HK-2 (cell line): ENCODE measurements around the gene NAV3.
"Not testable (repeated sequence)": the region's sequence is repeated elsewhere in the genome, so short reads cannot be mapped to it uniquely, and the experiment has no call there.

Experiments
- DNase-seq: peaks from one replicate; pipeline ENCODE4 v3.0.0-alpha.2; 2018; ENCODE audit not compliant: unreplicated experiment

NAV3 gene

DNA sequence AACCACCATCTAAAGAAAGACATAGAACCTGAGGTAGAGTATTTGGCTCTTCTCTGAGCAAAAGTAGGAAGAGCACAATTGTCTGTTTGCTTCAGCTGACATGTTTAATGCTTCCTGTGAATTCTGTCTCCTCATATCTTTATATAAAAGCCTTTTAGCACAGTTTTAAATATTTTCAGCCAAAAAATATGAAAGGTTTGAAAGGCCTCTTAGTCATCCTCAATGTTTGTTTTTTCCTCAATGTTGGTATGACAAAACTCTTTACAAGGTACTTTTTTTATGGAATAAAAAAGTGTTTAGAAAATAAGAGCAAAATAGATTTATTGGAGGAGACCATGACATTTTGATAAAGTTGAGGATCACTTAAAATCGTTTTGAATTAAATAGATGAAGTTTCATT is 360.9 kb downstream of the NAV3 start:
- no peak for DNase-seq

DNA sequence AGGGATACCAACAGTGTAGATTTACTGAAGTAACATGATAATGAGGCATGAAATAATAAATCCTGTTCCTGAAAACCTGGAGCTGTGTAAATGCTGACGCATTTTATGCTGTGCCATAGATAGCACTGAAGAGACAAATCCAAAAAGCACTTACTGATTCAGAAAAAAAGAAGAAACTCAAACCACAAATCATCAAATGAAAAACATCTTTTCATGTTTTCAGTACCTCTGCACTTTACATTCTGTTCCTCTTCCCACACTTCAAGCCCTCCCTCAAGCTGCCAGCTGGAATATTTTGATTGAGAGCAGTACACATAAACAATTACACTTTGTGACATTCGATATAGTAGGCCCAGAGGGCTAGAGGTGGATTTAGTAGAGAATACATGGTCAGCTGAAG is 362.3 kb downstream of the NAV3 start:
- no peak for DNase-seq

DNA sequence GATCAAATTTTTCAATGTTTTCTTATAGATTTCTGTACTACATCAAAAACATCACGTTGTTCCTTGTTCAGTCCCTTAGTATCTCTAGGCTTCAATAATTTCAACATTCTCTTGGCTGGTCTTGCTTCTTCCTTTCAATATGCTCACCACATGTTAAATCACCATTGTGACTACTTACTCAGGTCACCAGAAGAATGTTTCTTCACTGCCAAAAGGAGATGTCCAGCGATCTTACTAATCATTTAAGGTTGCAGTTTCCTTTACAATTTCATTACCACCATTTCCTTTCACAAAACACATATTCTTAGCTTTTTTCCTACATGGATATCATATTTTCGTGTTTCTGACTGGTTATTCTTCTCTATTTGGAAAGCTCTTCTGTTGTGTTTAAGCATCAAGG is 363.8 kb downstream of the NAV3 start:
- no peak for DNase-seq

DNA sequence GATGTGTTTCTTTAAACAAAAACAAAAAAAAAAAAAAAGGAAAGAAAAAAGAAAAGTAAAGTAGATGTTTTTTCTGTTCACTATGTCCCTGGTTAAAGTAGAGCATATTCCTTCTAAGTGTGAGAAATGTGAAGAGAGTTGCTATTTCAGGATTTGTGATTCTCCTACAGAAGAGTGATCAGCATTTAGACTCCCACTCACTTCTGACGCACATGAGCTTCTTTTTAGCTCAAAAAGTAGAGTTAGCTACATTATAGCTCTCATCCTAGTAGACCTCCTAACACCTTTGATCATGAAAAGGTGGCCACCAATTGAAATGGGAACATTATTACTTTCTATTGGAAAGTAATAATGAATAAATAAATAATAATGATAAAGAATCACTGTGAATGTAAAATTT is 368.2 kb downstream of the NAV3 start:
- DNase-seq: no peak

DNA sequence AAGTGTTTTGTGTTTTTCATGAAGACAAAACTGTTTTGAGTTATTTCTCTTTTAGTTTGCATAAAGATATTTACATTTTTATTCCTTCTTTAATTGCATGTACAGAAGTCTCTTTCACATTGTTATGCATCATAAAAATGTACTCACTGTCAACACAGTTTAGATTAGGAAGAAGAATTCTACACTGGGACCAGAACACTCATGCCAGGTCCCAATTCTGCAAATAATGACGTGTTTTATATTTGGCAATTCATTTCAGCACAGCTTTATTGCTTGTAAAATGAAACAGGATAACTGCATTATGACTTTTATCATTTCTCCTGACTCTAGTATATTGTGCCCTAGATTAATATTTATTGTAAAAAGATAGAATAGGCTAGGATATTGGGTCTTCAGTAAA is 369.2 kb downstream of the NAV3 start:
- no peak for DNase-seq

- DNase-seq: no peak
Observed at GRCh38 chr12:78204926-78205325, 374.2 kb downstream of the NAV3 start.

DNA sequence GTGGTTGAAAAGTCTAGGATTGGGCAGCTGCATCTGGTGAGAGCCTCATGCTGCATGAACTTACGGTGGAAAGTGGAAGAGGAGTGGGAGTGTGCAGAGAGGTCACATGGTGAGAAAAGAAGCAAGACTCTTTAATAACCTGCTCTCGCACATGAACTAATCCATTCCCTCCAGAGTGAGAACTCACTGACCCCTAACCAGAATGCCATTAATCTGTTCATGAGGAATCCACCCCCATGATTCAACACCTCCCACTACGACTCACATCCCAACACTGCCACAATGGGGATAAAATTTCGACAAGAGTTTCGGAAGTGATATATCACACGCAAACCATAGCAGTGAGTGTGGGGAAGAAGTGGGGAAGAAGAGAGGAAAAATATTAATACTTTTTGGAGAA is 377.4 kb downstream of the NAV3 start:
- DNase-seq: peak; percentile 17

GRCh38 chr12:78209846-78210505 is 379.3 kb downstream of the NAV3 start:
- no peak for DNase-seq

- no peak for DNase-seq
Observed at GRCh38 chr12:78210506-78210860, 379.8 kb downstream of the NAV3 start.

GRCh38 chr12:78210894-78211302 is 380.2 kb downstream of the NAV3 start:
- DNase-seq: peak; percentile 10

DNA sequence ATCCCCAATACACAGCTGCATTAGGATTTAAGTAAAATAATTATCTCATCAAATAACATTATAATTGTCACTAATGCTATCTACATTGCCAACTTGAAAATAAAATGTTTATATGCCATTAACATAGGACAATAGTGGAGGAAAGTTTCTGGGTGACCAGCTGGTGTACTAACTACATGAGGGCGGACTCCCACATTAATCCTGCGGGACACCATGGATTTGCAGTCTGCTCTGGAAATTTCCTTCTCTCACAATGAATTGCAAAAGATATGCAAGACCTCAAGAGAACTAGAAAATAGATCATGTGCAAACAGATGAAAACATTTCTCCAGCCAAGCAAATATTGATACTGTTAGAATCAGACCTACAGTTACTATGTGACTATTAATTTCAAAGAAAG is 390.1 kb downstream of the NAV3 start:
- no peak for DNase-seq

DNA sequence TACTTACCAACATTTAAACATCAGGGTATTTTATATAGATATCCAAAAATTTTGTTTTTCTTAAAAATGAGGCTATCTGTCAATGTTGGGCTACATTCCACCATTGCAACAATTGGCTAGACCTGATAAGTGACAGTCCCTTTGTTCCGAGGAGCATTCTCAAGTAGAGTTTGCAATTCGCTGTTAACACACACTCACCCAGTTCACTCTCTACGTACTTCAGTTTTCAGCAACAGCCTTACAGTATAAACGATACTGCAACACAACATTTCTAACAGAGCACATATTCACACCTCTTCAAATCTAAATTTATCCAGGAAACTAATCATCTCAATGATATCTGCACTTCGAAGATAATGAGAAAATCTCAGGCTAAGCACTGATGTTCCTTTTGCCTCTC is 393.5 kb downstream of the NAV3 start:
- no peak for DNase-seq

- no peak for DNase-seq
Observed at GRCh38 chr12:78226763-78227162, 396.1 kb downstream of the NAV3 start.

DNA sequence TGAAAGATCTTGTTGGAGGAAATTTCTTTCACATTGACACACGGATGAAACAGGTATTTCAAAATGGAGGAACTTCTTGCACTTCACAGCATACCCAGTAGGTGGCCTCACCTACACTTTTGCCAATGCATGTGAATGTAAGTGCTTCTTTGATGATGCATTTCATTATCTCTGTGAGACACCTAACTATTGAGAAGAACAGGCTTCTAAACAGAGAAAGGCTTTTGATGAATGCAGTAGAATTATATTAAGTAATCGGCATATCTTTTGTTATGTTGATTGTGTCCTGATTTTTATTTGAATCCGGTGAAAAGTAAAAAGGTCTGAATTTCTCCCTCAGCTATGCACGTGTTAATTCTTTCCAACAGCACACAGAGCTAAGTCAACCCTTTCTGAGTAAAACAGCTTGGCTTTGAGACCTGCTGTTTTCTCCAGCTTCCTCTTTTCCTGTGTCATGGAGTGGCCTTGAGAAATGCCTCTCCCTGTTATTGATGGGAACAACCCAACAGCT is 399.0 kb downstream of the NAV3 start:
- DNase-seq: peak; percentile 17

DNA sequence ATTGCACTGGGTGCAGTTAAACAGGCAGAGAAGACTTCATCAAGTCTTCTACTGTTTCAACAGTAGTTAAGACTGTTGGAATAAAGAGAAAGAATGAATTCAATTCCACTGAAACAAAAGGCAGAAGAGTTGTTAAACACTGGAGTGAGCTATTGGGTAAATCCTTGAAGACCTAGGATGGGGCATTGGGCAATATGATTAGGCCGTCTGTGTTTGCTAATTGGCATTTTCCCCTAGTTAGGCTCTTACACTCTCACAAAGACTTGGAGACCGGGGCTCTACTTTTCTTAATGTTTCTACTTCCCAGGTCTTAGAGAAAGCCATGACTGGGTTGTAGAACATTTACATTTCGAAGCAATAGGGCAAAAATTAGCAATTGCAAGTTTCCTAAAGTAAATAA is 402.1 kb downstream of the NAV3 start:
- no peak for DNase-seq

DNA sequence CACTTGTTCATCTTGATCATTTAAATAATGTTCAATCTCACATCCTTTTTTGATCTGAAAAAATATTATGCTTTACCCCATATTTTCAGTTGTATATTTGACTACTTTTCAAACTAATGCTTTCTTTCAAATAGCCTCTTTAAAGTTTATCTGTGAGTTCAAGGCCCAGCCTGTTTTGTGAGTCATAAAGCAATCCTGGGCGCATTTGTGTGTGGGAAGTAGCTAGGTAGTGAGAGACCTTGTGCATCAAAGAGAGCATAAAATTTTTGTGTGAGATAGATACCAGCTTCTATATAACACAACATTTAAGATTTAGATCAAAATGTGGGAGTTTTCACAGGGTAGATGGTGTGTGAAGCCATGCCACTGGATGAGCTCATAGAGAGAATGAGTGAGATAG is 405.6 kb downstream of the NAV3 start:
- no peak for DNase-seq

GRCh38 chr12:78239544-78239943 is 408.9 kb downstream of the NAV3 start:
- DNase-seq: no peak

- DNase-seq: no peak
Observed at GRCh38 chr12:78240827-78241226, 410.1 kb downstream of the NAV3 start.

- no peak for DNase-seq
Observed at GRCh38 chr12:78241446-78241845, 410.8 kb downstream of the NAV3 start.

DNA sequence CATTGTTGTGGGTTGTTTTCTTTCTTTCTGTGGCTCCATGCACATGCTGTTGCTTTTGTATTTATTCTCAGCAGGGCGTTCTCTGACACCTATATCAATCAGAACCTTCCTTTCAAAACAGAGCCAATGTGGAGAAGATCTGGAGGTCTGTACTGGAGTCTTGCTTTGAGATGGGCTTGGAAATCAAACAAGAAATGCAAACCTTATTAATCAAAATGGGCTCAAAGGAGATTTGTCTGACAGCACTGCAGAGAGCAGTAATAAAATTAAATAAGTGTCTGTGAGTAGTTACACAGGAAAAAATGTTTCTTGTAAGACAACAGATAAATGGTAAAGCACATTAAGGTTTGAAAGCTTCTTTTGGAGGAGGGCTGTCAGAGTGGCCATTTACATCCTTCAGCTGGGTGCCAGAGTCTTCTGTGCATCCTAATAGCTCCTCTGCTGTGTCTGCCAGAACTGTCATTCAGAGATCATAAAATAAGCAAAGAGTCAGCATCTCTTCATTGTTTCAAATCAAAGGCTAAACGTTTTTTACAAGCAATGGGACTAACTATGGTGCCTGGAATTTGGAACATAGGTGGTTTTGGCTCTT is 414.3 kb downstream of the NAV3 start:
- DNase-seq: no peak

DNA sequence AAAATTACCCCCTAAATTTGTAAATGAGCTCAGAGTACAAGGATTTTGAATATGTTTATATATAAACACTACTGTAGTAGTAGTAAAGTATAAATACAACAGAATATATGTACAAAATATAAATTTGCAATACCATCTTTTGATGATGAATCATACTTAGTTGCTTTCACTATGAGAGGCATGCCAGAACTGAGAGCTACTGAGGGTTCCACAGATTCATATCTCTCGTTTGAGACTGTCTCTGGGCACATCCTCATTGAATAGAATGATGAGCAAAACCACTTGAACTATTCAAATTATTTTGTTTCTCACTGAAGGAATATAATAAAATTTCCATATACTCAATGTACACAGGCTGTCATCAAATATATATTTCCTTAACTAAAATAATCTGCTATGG is 417.6 kb downstream of the NAV3 start:
- no peak for DNase-seq

GRCh38 chr12:78249578-78249977 is 418.9 kb downstream of the NAV3 start:
- no peak for DNase-seq

DNA sequence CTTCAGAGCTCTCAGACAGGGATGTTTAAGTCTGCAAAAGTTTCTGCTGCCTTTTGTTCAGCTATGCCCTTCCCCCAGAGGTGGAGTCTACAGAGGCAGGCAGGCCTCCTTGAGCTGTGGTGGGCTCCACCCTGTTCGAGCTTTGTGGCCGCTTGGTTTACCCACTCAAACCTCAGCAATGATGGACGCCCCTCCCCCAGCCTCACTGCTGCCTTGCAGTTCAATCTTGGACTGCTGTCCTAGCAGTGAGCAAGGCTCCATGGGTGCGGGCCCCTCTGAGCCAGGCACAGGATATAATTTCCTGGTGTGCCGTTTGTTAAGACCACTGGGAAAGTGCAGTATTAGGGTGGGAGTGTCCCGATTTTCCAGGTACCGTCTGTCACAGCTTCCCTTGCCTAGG is 427.0 kb downstream of the NAV3 start:
- not testable (repeated sequence) for DNase-seq

GRCh38 chr12:78260976-78261375 is 430.3 kb downstream of the NAV3 start:
- no peak for DNase-seq
